GM18868 (cell line): ENCODE data around the gene ZNF439.
"Not testable (repeated sequence)": the region's sequence is repeated elsewhere in the genome, so short reads cannot be mapped to it uniquely, and the experiment has no call there.

Experiments used
- ATAC-seq: cut with Tn5 transposase; IDR thresholded peaks from one replicate; pipeline ENCODE4 v1.9.1; 2021; ENCODE audit warnings: mild to moderate bottlenecking, moderate library complexity; ENCODE audit not compliant: unreplicated experiment

Gene ZNF439

DNA sequence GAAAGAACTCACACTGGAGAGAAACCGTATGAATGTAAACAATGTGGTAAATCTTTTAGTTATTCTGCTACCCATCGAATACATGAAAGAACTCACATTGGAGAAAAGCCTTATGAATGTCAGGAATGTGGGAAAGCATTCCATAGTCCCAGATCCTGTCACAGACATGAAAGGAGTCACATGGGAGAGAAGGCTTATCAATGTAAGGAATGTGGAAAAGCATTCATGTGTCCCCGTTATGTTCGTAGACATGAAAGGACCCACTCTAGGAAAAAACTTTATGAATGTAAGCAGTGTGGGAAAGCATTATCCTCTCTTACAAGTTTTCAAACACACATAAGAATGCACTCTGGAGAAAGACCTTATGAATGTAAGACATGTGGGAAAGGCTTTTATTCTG lies 19.2 kb downstream of the ZNF439 start:
- not testable (repeated sequence) for ATAC-seq

DNA sequence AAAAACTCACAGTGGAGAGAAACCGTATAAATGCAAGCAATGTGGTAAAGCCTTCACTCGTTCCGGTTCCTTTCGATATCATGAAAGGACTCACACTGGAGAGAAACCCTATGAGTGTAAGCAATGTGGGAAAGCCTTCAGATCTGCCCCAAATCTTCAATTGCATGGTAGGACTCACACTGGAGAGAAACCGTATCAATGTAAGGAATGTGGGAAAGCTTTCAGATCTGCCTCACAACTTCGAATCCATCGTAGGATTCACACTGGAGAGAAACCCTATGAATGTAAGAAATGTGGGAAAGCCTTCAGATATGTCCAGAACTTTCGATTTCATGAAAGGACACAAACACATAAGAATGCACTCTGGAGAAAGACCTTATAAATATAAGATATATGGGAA lies 19.7 kb downstream of the ZNF439 start:
- ATAC-seq: no peak

DNA sequence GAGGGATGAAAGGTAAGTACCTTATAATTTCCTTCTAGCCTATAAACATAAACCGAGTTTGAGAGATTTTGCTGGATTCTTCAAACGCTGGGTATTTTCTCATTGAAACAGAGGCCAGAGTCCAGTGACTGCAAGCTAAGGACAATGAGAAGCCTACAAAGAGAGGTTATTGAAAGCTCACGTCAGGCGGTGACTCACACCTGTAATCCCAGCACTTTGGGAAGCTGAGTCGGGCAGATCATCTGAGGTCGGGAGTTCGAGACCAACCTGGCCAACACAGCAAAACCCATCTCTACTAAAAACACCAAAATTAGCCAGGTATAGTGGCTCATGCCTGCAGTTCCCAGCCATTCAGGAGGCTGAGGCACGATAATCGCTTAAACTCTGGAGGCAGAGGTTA lies 24.1 kb downstream of the ZNF439 start:
- no peak for ATAC-seq

DNA sequence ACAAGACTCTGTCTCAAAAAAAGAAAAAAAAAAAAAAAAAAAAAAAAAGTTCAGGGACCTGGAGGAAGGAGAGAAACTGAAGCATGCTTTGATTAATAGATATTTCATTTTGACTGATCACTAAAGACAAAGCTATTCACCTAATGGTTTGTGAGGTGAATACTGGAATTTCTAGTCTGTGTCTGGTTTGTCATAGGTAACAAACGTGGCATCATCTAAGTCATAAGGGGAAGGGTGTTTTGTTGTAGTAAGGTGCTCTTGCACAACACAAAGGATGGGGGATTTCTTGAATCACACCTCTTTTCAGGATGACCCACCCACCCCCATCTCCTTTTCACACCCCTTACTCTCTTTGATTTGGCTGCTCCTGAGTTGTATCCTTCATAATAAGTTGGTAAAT lies 25.2 kb downstream of the ZNF439 start:
- no peak for ATAC-seq

DNA sequence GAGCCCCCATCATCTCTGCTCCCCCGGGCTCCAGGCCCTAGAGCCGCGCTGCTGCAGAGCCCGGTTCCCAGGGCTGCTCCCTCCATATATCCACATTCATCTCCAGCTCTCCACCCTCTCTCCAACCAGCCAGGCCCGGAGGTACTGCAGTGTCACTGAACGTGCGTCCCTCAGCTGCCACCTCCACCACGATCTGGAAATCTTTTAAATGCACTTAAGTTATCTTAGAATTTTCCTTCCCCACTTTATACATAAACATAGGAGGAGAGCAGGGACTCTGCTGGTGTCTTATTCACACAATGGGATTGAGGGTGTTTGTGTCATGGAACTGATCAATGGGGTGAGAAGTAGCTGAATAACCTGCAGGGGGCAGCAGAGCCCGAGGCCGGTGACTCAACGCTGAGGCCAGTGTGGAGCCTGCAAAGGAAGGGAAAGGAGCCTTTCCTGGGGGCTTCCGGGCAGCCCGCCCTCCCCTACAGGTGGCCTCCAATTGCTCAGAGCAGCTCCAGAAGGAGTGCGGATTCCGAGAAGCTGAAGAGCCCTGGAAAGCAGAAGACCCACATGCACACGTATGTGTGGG lies 31.3 kb downstream of the ZNF439 start:
- not testable (repeated sequence) for ATAC-seq

DNA sequence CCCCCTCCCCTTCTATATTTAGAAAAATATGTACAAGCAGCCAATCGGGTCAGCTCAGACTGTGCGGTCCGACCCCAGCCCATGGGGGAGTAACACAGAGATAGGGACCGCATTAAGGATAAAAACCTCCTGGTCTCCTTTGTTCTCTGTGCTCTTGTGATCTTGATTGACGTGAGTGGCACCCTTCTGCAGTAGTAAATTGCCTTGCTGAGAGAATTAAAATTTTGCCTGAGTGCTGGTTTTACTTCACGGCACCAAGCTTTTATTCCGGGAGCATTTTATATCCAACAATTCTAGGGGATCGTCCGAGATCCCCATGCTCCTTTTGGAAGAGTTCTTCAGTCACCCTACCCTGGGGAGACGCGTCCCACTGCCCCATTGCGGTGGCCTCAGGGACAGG lies 32.1 kb downstream of the ZNF439 start:
- no peak for ATAC-seq

DNA sequence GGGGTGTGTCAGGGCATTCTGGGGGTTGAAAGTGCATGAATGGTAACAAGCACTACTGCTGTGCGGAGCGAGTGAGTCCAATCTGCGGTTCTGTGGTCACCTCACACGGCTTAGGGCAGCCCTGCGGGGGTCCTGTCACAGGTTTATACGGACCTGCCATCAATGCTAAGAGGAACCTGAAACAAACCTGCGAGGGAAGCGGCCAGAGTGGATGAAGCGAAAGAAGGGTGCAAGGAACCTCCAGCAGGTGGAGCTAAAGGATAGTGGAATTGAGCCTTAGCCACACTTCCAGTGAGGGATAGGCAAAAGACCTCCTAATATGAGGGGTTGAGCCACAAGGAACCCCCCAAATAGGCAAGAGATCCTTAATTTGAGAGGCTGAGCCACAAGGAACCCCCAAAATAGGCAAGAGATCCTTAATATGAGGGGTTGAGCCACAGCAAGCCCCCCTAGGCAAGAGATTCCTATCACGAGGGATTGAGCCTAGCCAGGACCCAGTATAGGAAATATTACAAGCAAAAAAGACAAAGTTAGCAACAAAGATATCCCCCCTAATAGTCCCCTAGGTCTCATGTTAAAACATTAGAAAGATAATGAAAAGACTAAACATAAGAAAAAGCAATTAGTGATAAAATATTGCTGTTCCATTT lies 32.8 kb downstream of the ZNF439 start:
- ATAC-seq: no peak

DNA sequence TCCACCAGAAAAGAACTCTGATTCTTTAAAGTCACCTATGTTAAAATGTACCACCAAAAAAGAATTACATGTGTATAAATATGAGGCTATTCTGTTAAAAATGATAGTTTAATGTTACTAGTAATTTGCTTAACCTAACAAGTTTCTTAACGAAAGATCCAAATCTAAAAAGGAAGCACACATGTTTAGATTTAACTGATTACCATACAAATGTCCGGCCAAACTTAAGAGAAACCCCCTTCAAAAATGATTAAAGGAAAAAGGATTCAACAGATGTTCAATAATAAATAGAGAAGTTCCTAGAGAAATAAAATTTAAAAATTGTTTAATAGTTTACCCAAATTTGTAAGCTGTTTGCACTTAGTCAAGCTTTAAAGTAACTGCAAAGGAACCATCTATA lies 34.1 kb downstream of the ZNF439 start:
- ATAC-seq: no peak

DNA sequence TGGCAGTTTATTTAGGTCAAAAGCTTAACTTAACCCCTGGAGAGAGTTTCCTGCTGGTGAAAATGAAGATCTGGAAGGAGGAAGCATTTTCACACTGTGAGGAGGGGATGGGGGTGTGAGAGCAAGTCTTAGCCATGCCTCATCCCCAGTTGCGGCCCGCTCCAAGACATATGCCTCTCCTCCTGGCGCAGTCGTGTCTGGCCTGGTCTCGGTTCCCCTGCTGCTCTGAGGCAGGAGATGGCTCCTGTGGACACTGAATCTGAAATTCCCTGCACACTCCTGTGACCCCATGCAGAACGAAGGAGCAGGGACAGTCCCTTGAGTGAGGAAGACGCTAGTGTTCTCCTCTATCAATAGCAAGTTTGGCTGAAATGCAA lies 38.7 kb downstream of the ZNF439 start:
- ATAC-seq: no peak

DNA sequence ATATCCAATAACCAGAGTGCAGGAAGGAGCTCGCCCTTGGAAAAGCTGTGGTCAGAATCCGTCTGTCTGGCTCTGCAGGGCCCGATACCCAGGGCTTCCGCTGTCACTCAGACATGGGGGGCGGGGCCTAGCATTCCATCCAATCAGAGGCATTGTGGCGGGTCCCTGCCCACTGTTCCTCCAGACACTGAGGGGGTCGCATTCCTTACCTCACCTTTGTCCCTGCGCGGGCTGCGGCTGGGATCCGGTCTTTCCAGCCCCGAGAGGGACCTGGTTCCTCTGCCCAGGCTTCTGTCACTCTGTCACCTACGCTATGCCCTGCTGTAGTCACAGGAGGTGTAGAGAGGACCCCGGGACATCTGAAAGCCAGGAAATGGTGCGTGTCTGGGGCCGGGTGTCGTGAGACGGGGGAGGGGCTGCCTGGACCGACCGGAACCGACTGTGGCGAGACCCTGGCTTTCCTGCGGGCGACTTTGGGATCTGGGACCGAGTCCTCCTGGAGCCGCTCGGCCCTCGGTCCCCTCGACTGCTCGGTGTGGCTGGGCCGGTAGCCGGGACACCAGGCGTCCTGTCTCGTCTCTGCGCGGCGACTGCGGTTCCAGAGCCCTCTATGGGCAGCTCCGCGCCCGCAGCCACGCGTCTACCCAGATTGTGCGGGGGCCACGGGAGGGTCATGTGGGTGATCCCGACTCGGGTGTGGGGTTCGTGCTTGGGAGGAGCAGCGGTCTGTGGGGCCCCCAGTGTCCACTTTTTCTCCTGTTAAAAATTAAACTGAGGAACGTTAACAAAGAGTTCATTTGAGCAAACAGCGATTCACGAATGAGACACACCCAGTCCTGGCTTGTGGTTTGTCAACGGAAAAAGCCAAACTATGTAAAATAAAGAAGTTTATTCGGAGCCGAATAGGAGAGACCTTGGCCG lies 39.3 kb downstream of the ZNF439 start, which contains the start of gene ZNF69:
Gene ZNF69 (plus strand): TSS at position 172 of the 921 bp plus-strand sequence. CDS start 142 bp downstream, at position 314.
- peak; percentile 51 for ATAC-seq

DNA sequence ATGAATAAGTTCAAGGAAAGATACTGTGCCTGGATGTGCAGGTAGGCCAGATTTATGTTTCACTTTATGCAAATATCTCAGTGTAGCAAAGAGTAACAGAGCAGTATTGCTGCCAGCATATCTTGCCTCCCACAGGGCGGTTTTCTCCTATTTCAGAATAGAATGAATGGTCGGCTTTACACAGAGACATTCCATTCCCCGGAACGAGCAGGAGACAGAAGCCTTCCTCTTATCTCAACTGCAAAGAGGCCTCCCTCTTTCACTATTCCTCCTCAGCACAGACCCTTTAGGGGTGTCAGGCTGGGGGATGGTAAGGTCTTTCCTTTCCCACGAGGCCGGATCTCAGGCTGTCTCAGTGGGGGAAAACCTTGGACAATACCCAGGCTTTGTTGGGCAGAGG lies 41.4 kb downstream of the ZNF439 start:
- not testable (repeated sequence) for ATAC-seq

DNA sequence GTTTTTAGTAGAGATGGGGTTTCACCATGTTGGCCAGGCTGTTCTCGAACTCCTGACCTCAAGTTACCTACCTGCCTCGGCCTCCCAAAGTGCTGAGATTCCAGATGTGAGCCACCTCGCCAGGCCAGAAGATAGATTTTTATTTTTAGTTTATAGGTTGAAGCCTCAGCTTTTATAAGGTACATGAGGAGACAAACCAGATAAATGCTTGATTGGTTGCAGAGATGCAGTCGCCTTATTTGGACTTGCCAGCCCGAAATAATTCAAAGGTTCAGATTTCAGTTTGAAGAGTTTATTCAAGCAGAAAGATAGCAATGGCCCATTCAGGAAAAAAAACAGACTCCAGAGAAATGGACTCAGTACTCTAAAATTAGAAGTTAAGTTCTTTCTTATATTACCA lies 42.1 kb downstream of the ZNF439 start:
- no peak for ATAC-seq

DNA sequence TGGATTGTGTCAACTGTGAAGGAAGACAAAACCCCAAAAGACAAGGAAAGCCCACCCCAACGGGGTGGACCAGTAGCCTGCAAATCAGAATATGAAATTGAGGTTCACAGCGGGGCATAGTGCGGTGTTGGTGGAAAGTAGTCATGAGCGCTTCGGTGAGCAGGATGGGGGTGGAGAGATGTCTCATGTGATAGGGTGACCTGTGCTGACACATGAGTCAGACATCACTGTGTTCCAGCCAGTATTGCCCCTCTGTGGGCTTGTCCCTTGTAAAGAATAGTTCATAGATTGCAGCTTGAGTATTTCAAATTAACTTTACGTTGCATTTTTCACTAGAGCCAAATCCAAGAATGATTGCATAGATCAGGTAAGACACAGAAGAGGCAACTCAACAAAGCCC lies 46.3 kb downstream of the ZNF439 start:
- ATAC-seq: no peak

DNA sequence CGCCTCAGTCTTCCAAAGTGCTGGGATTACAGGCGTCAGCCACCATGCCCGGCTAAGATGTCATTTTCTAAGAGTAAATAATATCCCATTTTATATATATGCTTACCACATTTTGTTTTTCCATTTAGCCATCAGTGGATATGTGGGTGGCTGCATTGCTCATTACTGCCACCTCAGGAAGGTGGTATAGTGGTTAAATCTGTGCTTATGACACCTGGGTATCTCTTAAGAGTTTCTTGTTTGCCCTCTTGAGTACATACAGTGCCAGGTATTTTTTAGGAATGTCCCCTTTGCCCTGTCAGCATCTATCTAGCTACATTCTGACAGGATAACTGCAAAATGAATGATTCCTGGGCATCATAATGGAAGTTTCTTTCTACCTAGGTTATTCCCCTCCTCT lies 53.7 kb downstream of the ZNF439 start:
- no peak for ATAC-seq

DNA sequence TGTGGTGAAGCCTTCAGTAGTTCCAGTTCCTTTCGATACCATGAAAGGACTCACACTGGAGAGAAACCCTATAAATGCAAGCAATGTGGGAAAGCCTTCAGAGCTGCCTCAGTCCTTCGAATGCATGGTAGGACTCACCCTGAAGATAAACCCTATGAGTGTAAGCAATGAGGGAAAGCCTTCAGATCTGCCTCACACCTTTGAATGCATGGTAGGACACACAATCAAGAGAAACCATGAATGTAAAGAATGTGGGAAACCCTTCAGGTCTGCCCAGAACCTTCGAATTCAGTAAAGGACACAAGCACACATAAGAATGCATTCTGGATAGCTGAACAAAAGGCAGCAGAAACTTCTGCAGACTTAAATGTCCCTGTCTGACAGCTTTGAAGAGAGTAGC lies 57.4 kb downstream of the ZNF439 start:
- no peak for ATAC-seq

DNA sequence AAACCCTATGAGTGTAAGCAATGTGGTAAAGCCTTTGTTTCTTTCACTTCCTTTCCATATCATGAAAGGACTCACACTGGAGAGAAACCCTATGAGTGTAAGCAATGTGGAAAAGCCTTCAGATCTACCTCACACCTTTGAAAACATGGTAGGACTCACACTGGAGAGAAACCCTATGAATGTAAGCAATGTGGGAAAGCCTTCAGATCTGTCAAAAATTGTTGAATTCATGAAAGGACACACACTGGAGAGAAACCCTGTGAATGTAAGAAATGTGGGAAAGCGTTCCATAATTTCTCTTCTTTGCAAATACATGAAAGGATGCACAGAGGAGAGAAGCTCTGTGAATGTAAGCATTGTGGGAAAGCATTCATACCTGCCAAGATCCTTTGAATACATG lies 63.4 kb downstream of the ZNF439 start:
- ATAC-seq: not testable (repeated sequence)

DNA sequence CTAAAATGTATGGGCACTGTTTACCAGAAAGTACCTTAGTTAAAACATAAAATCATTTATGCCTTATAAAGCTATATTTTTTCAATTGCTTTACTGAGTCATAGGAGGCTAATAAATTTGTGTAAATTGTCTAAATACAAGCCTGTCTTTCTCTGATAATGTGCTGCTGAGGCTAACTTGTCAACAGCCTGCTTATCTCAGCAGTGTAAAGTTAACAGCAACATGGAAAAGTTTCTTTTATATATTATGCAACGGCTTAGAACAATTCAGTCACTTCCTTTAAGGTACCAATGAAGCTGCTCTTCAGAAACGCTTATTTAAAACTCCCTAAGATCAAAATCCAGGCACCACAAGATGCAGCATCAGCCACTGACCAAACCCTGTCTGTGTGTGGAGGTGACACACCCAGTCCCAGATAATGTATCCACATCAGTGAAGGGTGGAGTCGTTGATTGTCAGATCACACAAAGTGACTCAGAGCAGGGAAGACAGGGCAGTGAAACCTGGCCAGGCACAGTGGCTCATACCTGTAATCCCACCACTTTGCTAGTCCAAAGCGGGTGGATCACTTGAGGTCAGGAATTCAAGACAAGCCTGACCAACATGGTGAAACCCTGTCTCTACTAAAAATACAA lies 66.0 kb downstream of the ZNF439 start:
- ATAC-seq: not testable (repeated sequence)
